Panc1 (cell line): Measurements from ENCODE around the gene SHE. TPM values are rescaled to one million over a fixed set of nuclear protein-coding genes. Genes with fewer than 3 reads are reported as not detected.
A peak's percentile ranks its signal among the peaks of the same experiment; 100 is the strongest.

Experiments used
- ATAC-seq: fragments of 200-7000 bp; cut with Tn5 transposase; 2 replicates; pipeline ENCODE4 v1.9.1; 2020; ENCODE audit warnings: mild to moderate bottlenecking, moderate library complexity
- BruUV-seq: library from RNA; stranded (reverse); fragments of 400-500 nt; replicated peaks from 2 replicates; lab custom pipeline; 2021; lab: Mats Ljungman, UMichigan
- CTCF ChIA-PET: fragments of 300-600 bp; sonication (Branson Sonifier 250); formaldehyde crosslinking; loops from one replicate; lab custom pipeline; 2022; ENCODE audit warnings: antibody characterized with exemption; lab: Charles Lee
- POLR2A ChIA-PET: fragments of 300-600 bp; sonication (Branson Sonifier 250); formaldehyde crosslinking; loops from one replicate; lab custom pipeline; 2022; ENCODE audit warnings: antibody characterized with exemption; lab: Charles Lee
- DNase-seq: peaks from one replicate; pipeline ENCODE4 v3.0.0-alpha.2; 2010; ENCODE audit warnings: low read depth, low spot score
- H3K27ac ChIP-seq: 2 replicates; pipeline ENCODE4 v1.5.1; 2011; ENCODE audit warnings: mild to moderate bottlenecking, low read length, inconsistent platforms
- H3K27me3 ChIP-seq: fragments of 200-500 bp; sonication (Bioruptor generic); 2 replicates; pipeline ENCODE4 v1.6.0; 2014; ENCODE audit warnings: low read length, inconsistent platforms; ENCODE audit not compliant: control insufficient read depth, insufficient read depth
- H3K36me3 ChIP-seq: fragments of 200-500 bp; sonication (Bioruptor generic); 2 replicates; pipeline ENCODE4 v1.5.1; 2014; ENCODE audit warnings: inconsistent platforms, mild to moderate bottlenecking, low read length, moderate library complexity; ENCODE audit not compliant: control insufficient read depth, insufficient read depth
- H3K4me1 ChIP-seq: 2 replicates; pipeline ENCODE4 v1.5.1; 2011; ENCODE audit warnings: inconsistent platforms, mild to moderate bottlenecking, low read length, moderate library complexity; ENCODE audit not compliant: control insufficient read depth, insufficient read depth
- H3K4me3 ChIP-seq, 2 experiments: 2 replicates each; pipeline ENCODE4 v1.5.1; 2011 to 2012; ENCODE audit warnings: low read depth in 2 of 2, low read length in 2 of 2, mild to moderate bottlenecking in 2 of 2, inconsistent platforms in 1 of 2, moderate library complexity in 1 of 2
- H3K9me3 ChIP-seq: fragments of 200-500 bp; sonication (Bioruptor generic); 2 replicates; pipeline ENCODE4 v1.5.1; 2014; ENCODE audit warnings: low read depth, mild to moderate bottlenecking, inconsistent platforms, low read length, moderate library complexity; ENCODE audit not compliant: control insufficient read depth, insufficient read depth
- CTCF ChIP-seq: fragments of 450-650 bp; IDR thresholded peaks from 2 replicates; pipeline ENCODE4 v1.5.1; 2017; ENCODE audit warnings: mild to moderate bottlenecking
- POLR2AphosphoS5 ChIP-seq: IDR thresholded peaks from 2 replicates; pipeline ENCODE4 v1.6.1; 2012; ENCODE audit warnings: mild to moderate bottlenecking, low read depth, low read length, moderate library complexity
- SIN3A ChIP-seq: IDR thresholded peaks from 2 replicates; pipeline ENCODE4 v1.6.1; 2012; ENCODE audit warnings: low read depth, mild to moderate bottlenecking, low read length, moderate library complexity, borderline replicate concordance; ENCODE audit not compliant: insufficient read depth
- TCF7L2 ChIP-seq: IDR thresholded peaks from 2 replicates; pipeline ENCODE4 v1.6.1; 2011; ENCODE audit warnings: mild to moderate bottlenecking, low read depth, low read length, inconsistent platforms
- in situ Hi-C: cut with HindIII; loops from 2 replicates; pipeline ENCODE4 v1.10.0; 2016; ENCODE audit warnings: low sequenced_read_pairs, low pct_unique_long_range_greater_than_20kb
- intact Hi-C: fragments of 100-400 bp; cut with micrococcal nuclease; formaldehyde crosslinking; loops from one replicate; pipeline ENCODE4 v1.10.0; 2022; ENCODE audit not compliant: unreplicated experiment
- total RNA-seq: library from RNA; stranded (reverse); gene quantifications from one replicate; pipeline ENCODE4 v1.2.1, GENCODE V29; 2021; ENCODE audit not compliant: unreplicated experiment
- TF ChIP-seq, protein P1 (sequence below), 2 experiments: IDR thresholded peaks; 2 replicates each; pipeline ENCODE4 v1.6.1; 2011 to 2012; ENCODE audit warnings: low read depth in 2 of 2, control low read depth in 1 of 2, low read length in 1 of 2, mild to moderate bottlenecking in 1 of 2, moderate library complexity in 1 of 2; ENCODE audit not compliant: insufficient read depth in 1 of 2

The SHE gene
- total RNA-seq, 1 experiment from 2014 or later: 0.03 TPM

DNA sequence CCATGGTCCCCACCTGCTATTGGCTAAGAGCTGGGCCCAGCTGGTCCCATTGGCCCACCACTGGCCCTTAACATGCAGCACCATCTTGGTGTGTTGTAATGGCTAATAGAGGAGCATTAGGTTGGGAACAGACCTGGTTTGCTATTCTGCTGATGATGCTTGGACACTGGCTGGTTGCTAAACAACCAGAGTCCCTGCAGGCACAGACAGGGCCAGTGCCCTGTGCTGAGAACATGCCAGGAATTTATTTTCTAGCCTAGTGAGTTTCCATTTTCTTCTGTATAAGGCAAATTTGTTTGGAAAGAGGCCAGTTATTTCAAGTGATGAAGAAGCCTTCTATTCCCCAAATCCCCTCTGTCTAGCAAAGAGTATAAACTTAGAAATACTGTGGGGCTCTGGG is 43.1 kb downstream of the SHE start:
- POLR2A ChIA-PET: no interaction called here
- intact Hi-C loops (no loop called here), in situ Hi-C loops (no loop called here)
- 0 out of 2 replicates have a peak, but pooled peaks have one; percentile 53 for ATAC-seq
- H3K4me1 ChIP-seq: peaks cover 7% of the 10 kb centered on the region
- DNase-seq: no peak
- H3K36me3 ChIP-seq: no peaks in the 10 kb centered on the region
- TF ChIP-seq TCF7L2: no peak
- no peak for TF ChIP-seq SIN3A
- no peak for TF ChIP-seq CTCF
- TF ChIP-seq POLR2AphosphoS5: no peak
- TF ChIP-seq, protein P1, sequence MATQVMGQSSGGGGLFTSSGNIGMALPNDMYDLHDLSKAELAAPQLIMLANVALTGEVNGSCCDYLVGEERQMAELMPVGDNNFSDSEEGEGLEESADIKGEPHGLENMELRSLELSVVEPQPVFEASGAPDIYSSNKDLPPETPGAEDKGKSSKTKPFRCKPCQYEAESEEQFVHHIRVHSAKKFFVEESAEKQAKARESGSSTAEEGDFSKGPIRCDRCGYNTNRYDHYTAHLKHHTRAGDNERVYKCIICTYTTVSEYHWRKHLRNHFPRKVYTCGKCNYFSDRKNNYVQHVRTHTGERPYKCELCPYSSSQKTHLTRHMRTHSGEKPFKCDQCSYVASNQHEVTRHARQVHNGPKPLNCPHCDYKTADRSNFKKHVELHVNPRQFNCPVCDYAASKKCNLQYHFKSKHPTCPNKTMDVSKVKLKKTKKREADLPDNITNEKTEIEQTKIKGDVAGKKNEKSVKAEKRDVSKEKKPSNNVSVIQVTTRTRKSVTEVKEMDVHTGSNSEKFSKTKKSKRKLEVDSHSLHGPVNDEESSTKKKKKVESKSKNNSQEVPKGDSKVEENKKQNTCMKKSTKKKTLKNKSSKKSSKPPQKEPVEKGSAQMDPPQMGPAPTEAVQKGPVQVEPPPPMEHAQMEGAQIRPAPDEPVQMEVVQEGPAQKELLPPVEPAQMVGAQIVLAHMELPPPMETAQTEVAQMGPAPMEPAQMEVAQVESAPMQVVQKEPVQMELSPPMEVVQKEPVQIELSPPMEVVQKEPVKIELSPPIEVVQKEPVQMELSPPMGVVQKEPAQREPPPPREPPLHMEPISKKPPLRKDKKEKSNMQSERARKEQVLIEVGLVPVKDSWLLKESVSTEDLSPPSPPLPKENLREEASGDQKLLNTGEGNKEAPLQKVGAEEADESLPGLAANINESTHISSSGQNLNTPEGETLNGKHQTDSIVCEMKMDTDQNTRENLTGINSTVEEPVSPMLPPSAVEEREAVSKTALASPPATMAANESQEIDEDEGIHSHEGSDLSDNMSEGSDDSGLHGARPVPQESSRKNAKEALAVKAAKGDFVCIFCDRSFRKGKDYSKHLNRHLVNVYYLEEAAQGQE (IDR thresholded peaks at IDR 0.05; ENCODE audit: insufficient read depth in 1 of 2, low read depth in 2 of 2, low read length in 1 of 2): no peak
- CTCF ChIA-PET: no interaction called here
- no peaks in the 10 kb centered on the region for H3K9me3 ChIP-seq
- H3K27me3 ChIP-seq: no peaks in the 10 kb centered on the region
- no TSS peak for BruUV-seq
- no peak overlapping the region for H3K4me3 ChIP-seq
- no peak overlapping the region for H3K27ac ChIP-seq

GRCh38 chr1:154456631-154457030 is 45.6 kb downstream of the SHE start:
- TF ChIP-seq, protein P1 (IDR thresholded peaks at IDR 0.05; ENCODE audit: insufficient read depth in 1 of 2, low read depth in 2 of 2, low read length in 1 of 2): no peak
- TF ChIP-seq POLR2AphosphoS5 (no peak), SIN3A (no peak), CTCF (no peak), TCF7L2 (no peak)
- Histone ChIP-seq H3K4me3 (no peak overlapping the region), H3K27ac (no peak overlapping the region), H3K27me3 (no peaks in the 10 kb centered on the region), H3K4me1 (no peaks in the 10 kb centered on the region), H3K9me3 (no peaks in the 10 kb centered on the region), H3K36me3 (no peaks in the 10 kb centered on the region)
- ChIA-PET CTCF (no interaction called here), POLR2A (no interaction called here)
- no TSS peak for BruUV-seq
- no peak for ATAC-seq
- intact Hi-C loops: no loop called here
- no peak for DNase-seq
- in situ Hi-C loops: no loop called here
